GM19372 (cell line): ENCODE data around the gene GABRB1.

Source experiments
- ATAC-seq: cut with Tn5 transposase; IDR thresholded peaks from one replicate; pipeline ENCODE4 v1.9.1; 2021; ENCODE audit warnings: mild to moderate bottlenecking, low read depth, moderate library complexity; ENCODE audit not compliant: unreplicated experiment

Gene GABRB1

GRCh38 chr4:47198791-47199190 is 167.4 kb downstream of the GABRB1 start:
- no peak for ATAC-seq

- no peak for ATAC-seq
These were observed 172.2 kb downstream of the GABRB1 start for GRCh38 chr4:47203593-47203992.

- no peak for ATAC-seq
These were observed 176.2 kb downstream of the GABRB1 start for GRCh38 chr4:47207555-47207954.

GRCh38 chr4:47209833-47210232 is 178.5 kb downstream of the GABRB1 start:
- no peak for ATAC-seq

- no peak for ATAC-seq
These were observed 179.5 kb downstream of the GABRB1 start for GRCh38 chr4:47210828-47211227.

GRCh38 chr4:47213106-47213505 is 181.7 kb downstream of the GABRB1 start:
- ATAC-seq = no peak

GRCh38 chr4:47213539-47213938 is 182.2 kb downstream of the GABRB1 start:
- ATAC-seq = no peak

- no peak for ATAC-seq
These were observed 182.6 kb downstream of the GABRB1 start for GRCh38 chr4:47213971-47214370.

GRCh38 chr4:47215759-47216158 is 184.4 kb downstream of the GABRB1 start:
- ATAC-seq = no peak

GRCh38 chr4:47217291-47217690 is 185.9 kb downstream of the GABRB1 start:
- ATAC-seq = no peak

- no peak for ATAC-seq
These were observed 186.5 kb downstream of the GABRB1 start for GRCh38 chr4:47217884-47218283.

GRCh38 chr4:47218631-47219030 is 187.3 kb downstream of the GABRB1 start:
- no peak for ATAC-seq

GRCh38 chr4:47219586-47219985 is 188.2 kb downstream of the GABRB1 start:
- ATAC-seq = no peak

- no peak for ATAC-seq
These were observed 190.4 kb downstream of the GABRB1 start for GRCh38 chr4:47221721-47222120.

- ATAC-seq = no peak
These were observed 190.9 kb downstream of the GABRB1 start for GRCh38 chr4:47222276-47222675.

- no peak for ATAC-seq
These were observed 193.0 kb downstream of the GABRB1 start for GRCh38 chr4:47224361-47224760.

- no peak for ATAC-seq
These were observed 204.4 kb downstream of the GABRB1 start for GRCh38 chr4:47235721-47236120.

- no peak for ATAC-seq
These were observed 207.3 kb downstream of the GABRB1 start for GRCh38 chr4:47238667-47239066.

GRCh38 chr4:47239649-47240048 is 208.3 kb downstream of the GABRB1 start:
- ATAC-seq = no peak

- no peak for ATAC-seq
These were observed 220.2 kb downstream of the GABRB1 start for GRCh38 chr4:47251348-47252135.

- no peak for ATAC-seq
These were observed 232.4 kb downstream of the GABRB1 start for GRCh38 chr4:47263721-47264120.

- no peak for ATAC-seq
These were observed 239.0 kb downstream of the GABRB1 start for GRCh38 chr4:47270201-47270888.
